EH (cell line): ENCODE measurements around the gene SLC17A9.

Source experiments
- DNase-seq: peaks from one replicate; pipeline ENCODE4 v3.0.0-alpha.2; 2015; ENCODE audit warnings: low read depth

SLC17A9 gene

GRCh38 chr20:62982124-62983075 is 29.9 kb downstream of the SLC17A9 start:
- DNase-seq = no peak

- no peak for DNase-seq
Measured at GRCh38 chr20:62983210-62983609, 30.7 kb downstream of the SLC17A9 start.

GRCh38 chr20:62984666-62985443 is 32.3 kb downstream of the SLC17A9 start:
- no peak for DNase-seq

GRCh38 chr20:62985444-62985778 is 32.9 kb downstream of the SLC17A9 start:
- DNase-seq = no peak

GRCh38 chr20:62986257-62986800 is 33.8 kb downstream of the SLC17A9 start:
- DNase-seq = no peak

GRCh38 chr20:62987114-62987513 is 34.6 kb downstream of the SLC17A9 start:
- no peak for DNase-seq

GRCh38 chr20:62989201-62989601 is 36.7 kb downstream of the SLC17A9 start:
- DNase-seq = no peak

GRCh38 chr20:62990306-62990825 is 37.9 kb downstream of the SLC17A9 start:
- DNase-seq = no peak

- DNase-seq = no peak
Measured at GRCh38 chr20:62991196-62991807, 38.8 kb downstream of the SLC17A9 start.

GRCh38 chr20:62991863-62992262 is 39.4 kb downstream of the SLC17A9 start:
- DNase-seq = no peak

- no peak for DNase-seq
Measured at GRCh38 chr20:62993856-62994494, 41.5 kb downstream of the SLC17A9 start.

- no peak for DNase-seq
Measured at GRCh38 chr20:62994869-62995281, 42.4 kb downstream of the SLC17A9 start.

GRCh38 chr20:62995481-62995880 is 43.0 kb downstream of the SLC17A9 start:
- no peak for DNase-seq

GRCh38 chr20:62995898-62996595 is 43.5 kb downstream of the SLC17A9 start:
- DNase-seq = no peak

- DNase-seq = no peak
Measured at GRCh38 chr20:62996596-62996982, 44.1 kb downstream of the SLC17A9 start.

- DNase-seq = no peak
Measured at GRCh38 chr20:62997417-62998035, 45.0 kb downstream of the SLC17A9 start.

- DNase-seq = no peak
Measured at GRCh38 chr20:62998449-62998848, 45.9 kb downstream of the SLC17A9 start.

GRCh38 chr20:62999580-62999979 is 47.1 kb downstream of the SLC17A9 start:
- DNase-seq = no peak

GRCh38 chr20:63000036-63000435 is 47.5 kb downstream of the SLC17A9 start:
- no peak for DNase-seq

- no peak for DNase-seq
Measured at GRCh38 chr20:63000958-63001357, 48.4 kb downstream of the SLC17A9 start.

- DNase-seq = no peak
Measured at GRCh38 chr20:63002511-63002910, 50.0 kb downstream of the SLC17A9 start.
